Measurements from ENCODE around the gene BTG2. TPM values are rescaled to one million over a fixed set of nuclear protein-coding genes. Genes with fewer than 3 reads are reported as not detected.
"Not testable (repeated sequence)": the region's sequence is repeated elsewhere in the genome, so short reads cannot be mapped to it uniquely, and the experiment has no call there.

BTG2 gene
- total and polyA plus RNA-seq, 9 donors = 60.3 to 133 (median 92.6) TPM

GRCh38 chr1:203291201-203292096, 13.9 kb upstream of the BTG2 start:
- Histone ChIP-seq H3K36me3 (ENCODE audit: control insufficient read depth, insufficient read depth, low read length) (no peaks in the 10 kb centered on the region), H3K4me1 (ENCODE audit: control insufficient read depth, insufficient read depth, low read length) (peaks cover 72% of the 10 kb centered on the region), H3K27ac (ENCODE audit: low read length) (peak overlapping the region; percentile 97), H3K9me3 (replicated peaks; ENCODE audit: control insufficient read depth, low read depth, low read length) (no peaks in the 10 kb centered on the region), H3K4me3 (ENCODE audit: low read length) (no peak overlapping the region), H3K27me3 (ENCODE audit: control insufficient read depth, insufficient read depth, low read length) (no peaks in the 10 kb centered on the region)
- 68% methylated on average over 5 of the region's 17 CpGs for WGBS (ENCODE audit: insufficient coverage)
- no peak for DNase-seq

GRCh38 chr1:203295796-203296195, 9.5 kb upstream of the BTG2 start:
- H3K27me3 ChIP-seq (ENCODE audit: control insufficient read depth, insufficient read depth, low read length) = no peaks in the 10 kb centered on the region
- 50% methylated on average over 1 of the region's 1 CpG for WGBS (ENCODE audit: insufficient coverage)
- H3K4me3 ChIP-seq (ENCODE audit: low read length) = no peak overlapping the region
- no peaks in the 10 kb centered on the region for H3K36me3 ChIP-seq (ENCODE audit: control insufficient read depth, insufficient read depth, low read length)
- DNase-seq = no peak
- H3K27ac ChIP-seq (ENCODE audit: low read length) = peak overlapping the region; percentile 77
- peaks cover 40% of the 10 kb centered on the region for H3K4me1 ChIP-seq (ENCODE audit: control insufficient read depth, insufficient read depth, low read length)
- no peaks in the 10 kb centered on the region for H3K9me3 ChIP-seq (replicated peaks; ENCODE audit: control insufficient read depth, low read depth, low read length)

- 82% methylated on average over 5 of the region's 7 CpGs for WGBS (ENCODE audit: insufficient coverage)
- H3K27ac ChIP-seq (ENCODE audit: low read length) = peak overlapping the region; percentile 77
- peak; percentile 81 for DNase-seq
Observed at GRCh38 chr1:203296460-203297073, 8.8 kb upstream of the BTG2 start.

DNA sequence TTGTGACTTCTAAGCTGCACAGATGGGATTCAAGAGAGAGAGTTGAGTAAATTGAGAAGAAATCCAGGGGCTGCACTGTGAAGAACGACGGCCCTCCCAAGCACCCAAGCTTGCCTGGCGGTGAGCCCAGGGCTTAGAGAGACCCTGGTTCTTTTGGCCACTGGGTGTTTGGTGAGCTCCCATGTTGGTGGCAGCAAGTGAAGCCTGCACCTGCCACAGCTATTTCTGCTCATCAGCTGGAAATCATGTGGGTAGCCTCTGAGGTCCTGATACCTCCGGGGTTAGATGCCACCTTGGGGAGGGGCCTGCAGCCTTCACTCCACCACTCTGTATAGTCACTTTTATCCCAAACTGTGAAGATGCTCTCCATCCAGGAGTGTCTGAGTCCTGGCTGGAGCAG, 6.2 kb upstream of the BTG2 start:
- peak; percentile 59 for DNase-seq
- Histone ChIP-seq H3K4me1 (ENCODE audit: control insufficient read depth, insufficient read depth, low read length) (peaks cover 35% of the 10 kb centered on the region), H3K9me3 (replicated peaks; ENCODE audit: control insufficient read depth, low read depth, low read length) (no peaks in the 10 kb centered on the region), H3K27me3 (ENCODE audit: control insufficient read depth, insufficient read depth, low read length) (no peaks in the 10 kb centered on the region), H3K36me3 (ENCODE audit: control insufficient read depth, insufficient read depth, low read length) (no peaks in the 10 kb centered on the region), H3K27ac (ENCODE audit: low read length) (peak overlapping the region; percentile 80), H3K4me3 (ENCODE audit: low read length) (no peak overlapping the region)
- 53% methylated on average over 4 of the region's 4 CpGs for WGBS (ENCODE audit: insufficient coverage)

More at GRCh38 chr1:203296460-203297073, 8.8 kb upstream of the BTG2 start:
- peaks cover 37% of the 10 kb centered on the region for H3K4me1 ChIP-seq (ENCODE audit: control insufficient read depth, insufficient read depth, low read length)
- no peak overlapping the region for H3K4me3 ChIP-seq (ENCODE audit: low read length)
- H3K9me3 ChIP-seq (replicated peaks; ENCODE audit: control insufficient read depth, low read depth, low read length) = no peaks in the 10 kb centered on the region
- no peaks in the 10 kb centered on the region for H3K36me3 ChIP-seq (ENCODE audit: control insufficient read depth, insufficient read depth, low read length)
- no peaks in the 10 kb centered on the region for H3K27me3 ChIP-seq (ENCODE audit: control insufficient read depth, insufficient read depth, low read length)

- not testable (repeated sequence) for H3K27me3 ChIP-seq (ENCODE audit: control insufficient read depth, insufficient read depth, low read length); DNase-seq; H3K9me3 ChIP-seq (replicated peaks; ENCODE audit: control insufficient read depth, low read depth, low read length); H3K4me3 ChIP-seq (ENCODE audit: low read length); H3K36me3 ChIP-seq (ENCODE audit: control insufficient read depth, insufficient read depth, low read length)
- peaks cover 39% of the 10 kb centered on the region for H3K4me1 ChIP-seq (ENCODE audit: control insufficient read depth, insufficient read depth, low read length)
- no CpG with 5 or more reads among the region's 8 CpGs for WGBS (ENCODE audit: insufficient coverage)
- H3K27ac ChIP-seq (ENCODE audit: low read length) = peak overlapping the region; percentile 80
Observed at GRCh38 chr1:203299719-203300429, 5.4 kb upstream of the BTG2 start.

DNA sequence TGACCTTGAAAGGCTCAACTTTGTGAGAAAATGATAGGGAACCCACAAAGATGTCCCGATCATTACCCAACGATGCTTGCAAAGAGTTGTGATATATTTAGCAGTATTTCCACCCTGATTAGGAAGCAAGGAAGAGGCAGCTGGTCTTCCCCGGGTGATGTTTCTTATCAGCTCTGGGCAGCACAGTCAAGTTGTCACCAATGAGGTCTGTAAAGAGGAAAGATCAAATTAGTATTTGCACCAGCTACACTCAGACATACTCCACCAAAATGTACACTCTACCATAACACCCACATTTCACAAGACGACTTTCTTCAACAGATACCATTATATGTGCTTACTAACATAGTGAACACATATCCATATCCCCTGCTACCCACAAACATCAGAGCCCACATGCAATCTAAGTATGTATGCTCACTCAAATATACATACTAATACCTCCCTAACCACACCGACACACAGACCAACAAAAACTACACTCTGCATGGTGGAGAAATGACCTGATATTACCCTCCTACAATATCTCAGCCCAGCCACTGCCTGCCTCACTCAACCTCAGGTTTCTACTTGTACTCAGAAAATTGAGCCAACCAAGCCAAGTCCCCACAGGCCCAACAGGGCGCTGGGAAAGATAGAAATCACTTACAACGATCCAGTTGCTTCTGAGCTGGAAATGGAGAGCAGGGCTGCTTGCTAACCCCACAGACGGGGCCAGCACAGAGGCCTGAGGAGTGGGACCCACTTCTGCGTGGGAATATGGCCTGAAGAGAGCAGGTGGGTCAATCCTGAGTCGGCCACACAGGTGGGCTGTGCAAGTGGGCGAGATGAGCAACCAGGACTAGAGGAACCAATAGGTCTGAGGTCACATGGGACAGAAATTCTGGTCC, 4.6 kb upstream of the BTG2 start:
- Histone ChIP-seq H3K27ac (ENCODE audit: low read length) (peak overlapping the region; percentile 54), H3K9me3 (replicated peaks; ENCODE audit: control insufficient read depth, low read depth, low read length) (no peaks in the 10 kb centered on the region), H3K4me3 (ENCODE audit: low read length) (no peak overlapping the region), H3K36me3 (ENCODE audit: control insufficient read depth, insufficient read depth, low read length) (no peaks in the 10 kb centered on the region), H3K27me3 (ENCODE audit: control insufficient read depth, insufficient read depth, low read length) (no peaks in the 10 kb centered on the region), H3K4me1 (ENCODE audit: control insufficient read depth, insufficient read depth, low read length) (peaks cover 33% of the 10 kb centered on the region)
- WGBS (ENCODE audit: insufficient coverage) = 77% methylated on average over 7 of the region's 11 CpGs
- DNase-seq = no peak

DNA sequence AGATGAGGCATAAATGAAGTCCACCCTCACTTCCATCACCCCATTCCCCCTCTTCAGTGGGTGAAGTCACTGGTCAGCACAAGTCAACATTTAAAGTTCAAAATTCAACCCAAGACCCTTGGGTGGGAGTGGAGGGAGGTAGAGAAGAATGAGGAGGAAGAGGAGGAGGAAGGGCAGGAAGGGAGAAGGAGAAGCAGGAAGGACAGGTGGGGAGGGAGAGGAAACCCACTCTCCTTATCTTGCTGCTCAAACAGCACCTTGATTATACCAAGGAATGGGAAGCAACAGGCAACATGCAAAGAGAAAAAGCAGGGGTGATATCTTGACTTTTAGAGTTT, 4.0 kb upstream of the BTG2 start:
- peaks cover 27% of the 10 kb centered on the region for H3K4me1 ChIP-seq (ENCODE audit: control insufficient read depth, insufficient read depth, low read length)
- no peak for DNase-seq
- no peaks in the 10 kb centered on the region for H3K27me3 ChIP-seq (ENCODE audit: control insufficient read depth, insufficient read depth, low read length)
- H3K36me3 ChIP-seq (ENCODE audit: control insufficient read depth, insufficient read depth, low read length) = no peaks in the 10 kb centered on the region
- no peak overlapping the region for H3K4me3 ChIP-seq (ENCODE audit: low read length)
- no peak overlapping the region for H3K27ac ChIP-seq (ENCODE audit: low read length)
- H3K9me3 ChIP-seq (replicated peaks; ENCODE audit: control insufficient read depth, low read depth, low read length) = no peaks in the 10 kb centered on the region

DNA sequence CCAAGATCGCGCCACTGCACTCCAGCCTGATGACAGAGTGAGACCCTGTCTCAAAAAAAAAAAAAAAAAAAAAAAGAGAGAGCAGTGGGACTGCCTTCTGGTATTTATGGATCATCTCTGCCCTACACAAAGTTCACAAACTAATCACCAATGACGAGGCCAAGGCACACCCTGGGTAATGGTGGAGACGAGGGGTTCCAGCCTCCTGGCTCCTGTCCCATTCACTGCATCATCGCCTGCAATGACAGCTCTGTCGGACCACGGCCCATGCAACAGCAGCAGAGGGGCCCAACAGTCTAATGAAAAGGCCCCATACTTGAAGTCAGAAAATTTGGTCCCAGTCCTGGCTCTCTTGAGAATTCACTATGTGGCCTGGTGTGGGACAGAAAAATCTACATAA, 2.9 kb upstream of the BTG2 start:
- Histone ChIP-seq H3K27me3 (ENCODE audit: control insufficient read depth, insufficient read depth, low read length) (no peaks in the 10 kb centered on the region), H3K36me3 (ENCODE audit: control insufficient read depth, insufficient read depth, low read length) (peaks cover 8% of the 10 kb centered on the region), H3K4me3 (ENCODE audit: low read length) (no peak overlapping the region), H3K9me3 (replicated peaks; ENCODE audit: control insufficient read depth, low read depth, low read length) (no peaks in the 10 kb centered on the region), H3K27ac (ENCODE audit: low read length) (no peak overlapping the region), H3K4me1 (ENCODE audit: control insufficient read depth, insufficient read depth, low read length) (peaks cover 27% of the 10 kb centered on the region)
- 86% methylated on average over 3 of the region's 7 CpGs for WGBS (ENCODE audit: insufficient coverage)
- DNase-seq = no peak

DNA sequence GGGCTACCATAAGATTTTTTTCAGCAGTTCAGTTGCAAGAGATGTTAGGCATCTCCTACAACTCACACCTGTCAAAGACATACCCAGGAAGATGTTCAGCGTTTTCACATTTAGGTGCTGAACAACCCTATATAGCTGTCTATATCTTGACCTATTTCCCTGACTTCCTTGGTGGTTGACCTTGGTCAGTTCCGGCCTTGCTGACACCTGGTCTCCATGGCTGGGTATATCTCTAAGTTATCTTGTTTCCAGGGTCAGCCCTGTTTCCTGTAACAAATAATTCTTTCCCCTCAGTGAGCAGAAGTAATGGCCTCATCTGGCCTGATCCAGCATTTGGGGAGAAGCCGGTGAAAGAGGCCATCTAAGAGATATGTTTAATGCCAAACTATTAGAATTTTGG, 2.4 kb upstream of the BTG2 start:
- WGBS (ENCODE audit: insufficient coverage) = 80% methylated on average over 1 of the region's 3 CpGs
- peaks cover 30% of the 10 kb centered on the region for H3K4me1 ChIP-seq (ENCODE audit: control insufficient read depth, insufficient read depth, low read length)
- DNase-seq = no peak
- no peaks in the 10 kb centered on the region for H3K27me3 ChIP-seq (ENCODE audit: control insufficient read depth, insufficient read depth, low read length)
- no peak overlapping the region for H3K4me3 ChIP-seq (ENCODE audit: low read length)
- no peak overlapping the region for H3K27ac ChIP-seq (ENCODE audit: low read length)
- H3K9me3 ChIP-seq (replicated peaks; ENCODE audit: control insufficient read depth, low read depth, low read length) = no peaks in the 10 kb centered on the region
- peaks cover 13% of the 10 kb centered on the region for H3K36me3 ChIP-seq (ENCODE audit: control insufficient read depth, insufficient read depth, low read length)

Measured in muscle of leg (tissue), 11 donors.